Fibroblast of pulmonary artery (primary cell): Measurements from ENCODE around the gene HMG20B.
"Not testable (repeated sequence)": the region's sequence is repeated elsewhere in the genome, so short reads cannot be mapped to it uniquely, and the experiment has no call there.

Experiments
- DNase-seq: peaks from one replicate; pipeline ENCODE4 v3.0.0-alpha.2; 2010; ENCODE audit warnings: low read depth
- H3K4me3 ChIP-seq: replicated peaks from 2 replicates; pipeline ENCODE4 v1.5.1; 2011; ENCODE audit warnings: low read depth, mild to moderate bottlenecking, control low read depth, low read length, moderate library complexity
- TF ChIP-seq, protein P1 (sequence below): IDR thresholded peaks from 2 replicates; pipeline ENCODE4 v1.5.1; 2011; ENCODE audit warnings: mild to moderate bottlenecking, control low read depth, low read length, inconsistent platforms; ENCODE audit errors: missing control alignments

The HMG20B gene

DNA sequence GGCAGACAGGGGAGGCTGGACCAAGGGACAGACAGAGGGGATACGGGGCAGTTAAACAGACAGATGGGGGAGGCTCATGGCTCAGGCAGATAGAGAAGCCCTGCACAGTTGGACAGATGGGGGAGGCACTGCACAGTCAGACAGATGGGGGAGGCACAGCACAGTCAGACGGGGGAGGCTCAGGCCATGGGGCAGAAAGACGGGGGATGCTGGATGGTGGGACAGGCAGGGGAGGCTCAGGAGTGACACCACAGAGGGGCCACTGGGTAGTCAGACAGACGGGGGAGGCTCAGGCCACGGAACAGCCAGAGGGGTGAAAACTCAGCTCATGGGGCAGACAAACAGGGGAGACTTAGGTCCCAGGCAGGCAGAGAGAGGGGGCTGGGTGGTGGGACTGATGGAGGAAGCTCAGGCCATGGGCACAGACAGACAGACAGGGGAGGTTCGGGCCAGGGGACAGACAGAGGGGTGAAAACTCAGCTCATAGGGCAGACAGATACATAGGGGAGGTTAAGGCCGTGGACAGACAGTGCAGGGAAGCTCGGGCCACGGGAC is 16.2 kb upstream of the HMG20B start:
- DNase-seq: no peak
- peak overlapping the region; percentile 70 for H3K4me3 ChIP-seq
- TF ChIP-seq, protein P1, sequence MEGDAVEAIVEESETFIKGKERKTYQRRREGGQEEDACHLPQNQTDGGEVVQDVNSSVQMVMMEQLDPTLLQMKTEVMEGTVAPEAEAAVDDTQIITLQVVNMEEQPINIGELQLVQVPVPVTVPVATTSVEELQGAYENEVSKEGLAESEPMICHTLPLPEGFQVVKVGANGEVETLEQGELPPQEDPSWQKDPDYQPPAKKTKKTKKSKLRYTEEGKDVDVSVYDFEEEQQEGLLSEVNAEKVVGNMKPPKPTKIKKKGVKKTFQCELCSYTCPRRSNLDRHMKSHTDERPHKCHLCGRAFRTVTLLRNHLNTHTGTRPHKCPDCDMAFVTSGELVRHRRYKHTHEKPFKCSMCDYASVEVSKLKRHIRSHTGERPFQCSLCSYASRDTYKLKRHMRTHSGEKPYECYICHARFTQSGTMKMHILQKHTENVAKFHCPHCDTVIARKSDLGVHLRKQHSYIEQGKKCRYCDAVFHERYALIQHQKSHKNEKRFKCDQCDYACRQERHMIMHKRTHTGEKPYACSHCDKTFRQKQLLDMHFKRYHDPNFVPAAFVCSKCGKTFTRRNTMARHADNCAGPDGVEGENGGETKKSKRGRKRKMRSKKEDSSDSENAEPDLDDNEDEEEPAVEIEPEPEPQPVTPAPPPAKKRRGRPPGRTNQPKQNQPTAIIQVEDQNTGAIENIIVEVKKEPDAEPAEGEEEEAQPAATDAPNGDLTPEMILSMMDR: no peak

DNA sequence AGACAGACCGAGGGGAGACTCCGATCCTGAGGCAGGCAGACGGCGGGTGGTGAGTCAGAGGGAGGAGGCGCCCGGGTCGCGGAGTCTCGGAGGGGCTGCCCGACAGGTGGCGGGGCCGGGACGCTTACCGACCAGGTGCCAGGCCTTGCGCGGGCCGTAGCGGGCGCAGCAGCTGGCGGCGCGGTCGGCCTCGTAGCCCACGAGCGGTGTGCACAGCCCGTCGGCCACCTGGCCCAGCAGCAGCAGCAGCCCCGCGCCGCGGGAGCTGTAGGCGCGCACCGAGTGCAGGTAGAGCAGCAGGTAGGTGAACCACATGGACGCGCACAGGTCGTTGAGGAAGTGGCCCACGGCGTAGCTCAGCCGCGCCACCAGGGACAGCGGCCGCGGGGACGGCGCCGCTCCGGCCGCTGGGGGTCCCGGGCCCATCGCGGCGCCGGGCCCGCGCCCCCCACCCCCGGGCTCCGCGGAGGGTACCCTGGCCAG is 15.7 kb upstream of the HMG20B start:
- DNase-seq: no peak
- peak overlapping the region; percentile 70 for H3K4me3 ChIP-seq
- TF ChIP-seq, protein P1: no peak

DNA sequence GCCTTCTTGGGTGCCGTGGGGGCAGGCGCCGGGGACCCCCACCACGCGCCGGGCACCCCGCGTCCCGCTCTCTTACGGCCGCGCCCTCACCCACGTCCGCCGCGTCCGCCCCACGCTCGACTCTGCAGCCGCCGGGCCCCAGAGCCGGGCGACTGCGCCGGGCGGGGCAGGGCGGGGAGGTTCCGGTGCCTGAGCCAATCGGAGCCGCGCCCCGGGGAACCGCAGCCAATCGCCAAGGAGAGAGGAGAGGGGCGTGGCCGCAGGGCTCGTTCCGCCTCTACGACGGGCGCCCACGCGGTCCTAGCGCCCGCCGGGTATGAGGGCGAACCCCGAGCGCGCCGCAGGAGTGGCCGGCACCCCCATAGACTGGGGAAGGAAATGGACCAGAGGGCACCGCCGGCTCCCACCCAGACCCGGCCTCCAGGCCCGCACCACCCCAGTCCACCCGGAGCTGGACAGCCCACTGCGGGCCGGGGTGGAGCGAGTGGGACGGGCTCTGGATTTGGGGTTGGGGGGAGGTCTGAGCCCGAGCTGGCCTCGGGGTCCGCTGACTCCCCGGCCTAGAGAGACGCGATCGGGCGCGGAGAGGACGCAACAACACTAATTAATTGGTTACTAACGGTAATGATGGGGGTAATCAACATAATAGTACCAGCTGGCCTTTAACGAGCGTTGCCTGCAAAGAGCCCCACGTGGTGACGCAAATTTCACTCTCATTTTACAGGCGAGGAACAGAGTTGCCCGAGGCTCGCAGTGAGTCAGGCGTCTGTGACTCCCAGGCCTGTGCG is 15.1 kb upstream of the HMG20B start, which contains the start of gene MFSD12:
Gene MFSD12, minus strand, starts transcription at position 126 of the 788 bp plus-strand sequence. CDS start 183 bp downstream, outside the sequence.
- H3K4me3 ChIP-seq: peak within 1 kb of the TSS; percentile 70
- TF ChIP-seq, protein P1: no peak
- peak; percentile 90 for DNase-seq

DNA sequence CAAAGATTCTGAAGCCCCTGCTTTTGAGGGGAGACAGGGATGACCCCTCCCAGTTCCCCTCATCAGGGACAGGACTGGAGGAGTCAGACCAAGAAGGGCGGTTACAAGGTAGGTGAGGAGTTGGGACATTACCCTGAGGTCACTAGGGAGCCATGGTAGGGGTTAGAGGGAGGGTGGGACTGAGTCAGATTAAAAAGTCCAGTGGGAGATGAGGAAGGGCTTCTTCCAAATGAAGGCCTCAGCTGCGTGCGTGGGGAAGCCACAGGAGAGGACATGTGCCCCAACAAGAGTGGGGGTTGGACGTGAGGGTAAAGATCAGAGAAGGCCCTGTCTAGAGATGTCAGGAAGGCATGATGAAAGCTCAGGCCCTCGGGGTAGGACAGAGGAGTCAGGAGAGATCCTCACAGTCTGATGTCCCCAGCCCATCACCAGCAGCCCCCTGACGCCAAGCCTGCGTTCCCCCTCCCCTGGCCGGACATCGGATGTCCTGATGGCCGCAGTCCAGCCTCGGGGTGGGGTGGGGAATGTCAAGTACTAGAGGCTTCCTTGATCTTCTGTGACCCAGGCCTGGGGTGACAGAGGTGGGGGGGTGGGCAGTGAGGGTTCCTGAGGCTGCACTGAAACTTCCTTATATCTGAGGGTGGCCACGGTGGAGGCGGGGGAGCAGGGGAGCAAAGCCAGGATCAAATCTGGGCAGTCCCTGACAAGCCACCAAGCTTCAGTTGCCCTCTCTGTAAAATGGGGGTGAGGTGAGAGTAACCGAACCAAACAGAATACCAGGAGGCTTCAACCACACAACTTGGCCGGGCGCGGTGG is 8.8 kb upstream of the HMG20B start:
- no peak overlapping the region for H3K4me3 ChIP-seq
- TF ChIP-seq, protein P1: no peak
- DNase-seq: no peak

DNA sequence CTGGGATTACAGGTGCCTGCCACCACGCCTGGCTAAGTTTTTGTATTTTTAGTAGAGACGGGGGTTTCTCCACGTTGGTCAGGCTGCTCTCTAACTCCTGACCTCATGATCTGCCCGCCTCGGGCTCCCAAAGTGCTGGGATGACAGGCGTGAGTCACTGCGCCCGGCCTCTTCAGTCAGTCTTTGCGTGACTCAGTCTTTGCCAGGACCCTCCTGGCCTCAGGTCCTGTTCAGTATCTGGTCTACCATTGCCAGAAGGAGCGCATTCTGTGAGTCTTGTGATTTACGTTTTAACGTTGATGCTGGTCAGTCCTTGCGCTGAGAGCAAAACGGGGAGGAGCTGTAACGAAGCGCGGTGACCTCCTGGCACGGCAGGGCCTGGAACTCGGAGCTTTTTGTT is 7.6 kb upstream of the HMG20B start:
- TF ChIP-seq, protein P1: no peak
- DNase-seq: no peak
- no peak overlapping the region for H3K4me3 ChIP-seq

DNA sequence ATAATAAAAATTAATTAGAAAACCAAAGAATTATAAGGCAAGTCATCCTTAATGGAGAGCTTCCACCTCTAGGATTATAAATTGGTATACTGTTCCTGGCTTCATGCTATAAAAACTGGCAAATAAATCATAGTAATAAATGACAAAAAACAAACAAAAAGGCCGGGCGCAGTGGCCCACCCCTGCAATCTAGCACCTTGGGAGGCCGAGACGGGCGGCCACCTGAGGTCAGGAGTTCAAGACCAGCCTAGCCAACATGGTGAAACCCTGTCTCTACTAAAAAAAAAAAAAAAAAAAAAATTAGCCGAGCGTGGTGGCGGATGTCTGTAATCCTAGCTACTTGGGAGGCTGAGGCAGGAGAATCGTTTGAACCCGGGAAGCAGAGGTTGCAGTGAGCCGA is 2.7 kb upstream of the HMG20B start:
- H3K4me3 ChIP-seq, DNase-seq: not testable (repeated sequence)

DNA sequence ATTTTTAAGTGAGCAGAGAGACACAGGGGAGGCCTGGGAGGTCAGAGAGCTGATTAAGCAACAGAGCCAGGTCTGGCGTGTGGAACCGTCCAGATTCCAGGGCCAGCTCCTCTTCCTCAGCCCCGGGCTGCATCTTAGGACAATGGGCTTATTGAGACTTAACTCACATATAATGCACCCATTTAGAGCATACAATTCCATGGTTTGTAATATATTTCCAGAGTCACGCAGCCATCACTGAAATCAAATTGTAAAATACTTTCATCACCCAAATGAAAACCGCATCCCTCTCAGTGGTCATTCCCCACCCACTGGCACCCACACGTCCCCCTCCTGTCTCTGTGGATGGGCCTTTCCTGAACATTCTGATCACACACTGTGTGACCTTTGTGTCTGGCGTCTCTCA is 2.1 kb upstream of the HMG20B start:
- no peak for DNase-seq
- TF ChIP-seq, protein P1: no peak
- no peak overlapping the region for H3K4me3 ChIP-seq
